Measurements from ENCODE around the gene MYO7A. TPM values are rescaled to one million over a fixed set of nuclear protein-coding genes. Genes with fewer than 3 reads are reported as not detected.

MYO7A gene
- total and polyA plus RNA-seq, 2 of the 8 experiments (the other 6 are each of a cell fraction or from before 2014, with no cell fraction given) = 1.5 to 1.9 TPM

DNA sequence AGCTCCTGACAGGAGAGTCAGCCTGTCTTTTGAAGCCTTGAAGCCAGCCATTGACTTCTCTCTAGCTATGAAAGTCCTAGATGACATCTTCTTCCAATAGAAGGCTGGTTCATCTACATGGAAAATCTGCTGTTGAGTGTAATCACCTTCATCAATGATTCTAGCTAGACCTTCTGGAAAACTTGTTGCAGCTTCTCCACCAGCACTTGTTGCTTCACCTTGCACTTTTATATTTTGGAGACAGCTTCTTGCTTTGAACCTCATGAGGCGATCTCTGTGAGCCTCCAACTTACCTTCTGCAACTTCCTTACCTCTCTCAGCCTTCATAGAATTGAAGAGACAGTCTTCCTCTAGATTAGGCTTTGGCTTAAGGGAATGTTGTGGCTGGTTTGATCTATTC, 58.3 kb downstream of the MYO7A start (continued):
- no peak for TF ChIP-seq ATF2 (IDR thresholded peaks at IDR 0.05; ENCODE audit: low read length)
- TF ChIP-seq TCF12 (IDR thresholded peaks at IDR 0.05; ENCODE audit: low read depth, low read length) = no peak
- no peak for TF ChIP-seq SIX5 (IDR thresholded peaks at IDR 0.05; ENCODE audit: low read depth, low read length)
- TF ChIP-seq EP300 (IDR thresholded peaks at IDR 0.05; ENCODE audit: borderline replicate concordance in 1 of 2, low read depth in 2 of 2, low read length in 2 of 2) = no peak
- TF ChIP-seq TEAD4 (IDR thresholded peaks at IDR 0.05; ENCODE audit: low read depth, low read length) = no peak
- no peak for TF ChIP-seq SRF (IDR thresholded peaks at IDR 0.05; ENCODE audit: low read depth, low read length)
- TF ChIP-seq GTF2F1 (IDR thresholded peaks at IDR 0.05; ENCODE audit: borderline replicate concordance, low read depth, low read length) = no peak
